GM10248 (cell line): Measurements from ENCODE around the gene DHRS2.

ENCODE experiments used
- CTCF ChIA-PET: fragments of 300-600 bp; sonication (Branson Sonifier 250); formaldehyde crosslinking; extraction: SDS; loops from one replicate; lab custom pipeline; 2021; ENCODE audit warnings: antibody characterized with exemption; lab: Yijun Ruan, JAX
- POLR2A ChIA-PET: fragments of 350-650 bp; sonication (Branson Sonifier 250); formaldehyde crosslinking; extraction: SDS; loops from one replicate; lab custom pipeline; 2020; ENCODE audit warnings: antibody characterized with exemption; lab: Yijun Ruan, JAX
- DNase-seq: peaks from one replicate; pipeline ENCODE4 v3.0.0; 2012; ENCODE audit errors: extremely low spot score
- CTCF ChIP-seq: IDR thresholded peaks from 2 replicates; pipeline ENCODE4 v1.5.1; 2012; ENCODE audit warnings: mild to moderate bottlenecking, low read depth; ENCODE audit errors: extremely low read depth, missing control alignments, control extremely low read depth

DHRS2 gene

DNA sequence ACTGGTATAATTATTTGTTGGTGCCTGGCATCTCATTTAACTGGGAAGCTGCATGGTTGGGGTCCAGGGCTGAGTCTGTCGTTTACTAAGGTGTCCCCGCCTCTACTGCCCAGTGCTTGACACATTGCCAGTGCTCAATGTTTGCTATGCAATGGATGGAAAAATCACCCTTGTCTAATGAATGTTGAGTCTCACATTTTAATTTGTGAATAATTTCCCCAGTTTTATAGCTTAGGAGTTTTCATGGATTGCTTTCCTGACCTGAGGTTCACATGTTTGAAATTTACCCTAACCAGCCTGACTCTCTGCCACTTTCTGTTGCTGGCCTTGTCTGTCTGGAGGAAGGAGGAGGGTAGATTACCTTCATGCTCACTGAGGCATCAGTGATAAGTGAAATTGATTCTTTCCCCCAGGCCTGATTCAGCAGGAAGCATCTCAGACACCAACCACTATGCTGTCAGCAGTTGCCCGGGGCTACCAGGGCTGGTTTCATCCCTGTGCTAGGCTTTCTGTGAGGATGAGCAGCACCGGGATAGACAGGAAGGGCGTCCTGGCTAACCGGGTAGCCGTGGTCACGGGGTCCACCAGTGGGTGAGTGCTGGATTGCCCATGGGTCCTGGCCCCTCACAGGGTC is 2.4 kb downstream of the DHRS2 start:
- CTCF ChIA-PET = interaction anchor here (0.9 kb wide), 1 partner anchor 50 kb away, joined by 3 read pairs; no protein-coding TSS in a partner anchor

GRCh38 chr14:23639048-23639890 is 3.1 kb downstream of the DHRS2 start:
- TF ChIP-seq CTCF = no peak
- ChIA-PET CTCF (interaction anchor here (1.3 kb wide), 1 partner anchor 291 kb away, joined by 5 read pairs; no protein-coding TSS in a partner anchor), POLR2A (no interaction called here)

More for the DNA sequence above, 2.4 kb downstream of the DHRS2 start:
- POLR2A ChIA-PET = no interaction called here
- TF ChIP-seq CTCF = no peak
- DNase-seq = peak; percentile 3

DNA sequence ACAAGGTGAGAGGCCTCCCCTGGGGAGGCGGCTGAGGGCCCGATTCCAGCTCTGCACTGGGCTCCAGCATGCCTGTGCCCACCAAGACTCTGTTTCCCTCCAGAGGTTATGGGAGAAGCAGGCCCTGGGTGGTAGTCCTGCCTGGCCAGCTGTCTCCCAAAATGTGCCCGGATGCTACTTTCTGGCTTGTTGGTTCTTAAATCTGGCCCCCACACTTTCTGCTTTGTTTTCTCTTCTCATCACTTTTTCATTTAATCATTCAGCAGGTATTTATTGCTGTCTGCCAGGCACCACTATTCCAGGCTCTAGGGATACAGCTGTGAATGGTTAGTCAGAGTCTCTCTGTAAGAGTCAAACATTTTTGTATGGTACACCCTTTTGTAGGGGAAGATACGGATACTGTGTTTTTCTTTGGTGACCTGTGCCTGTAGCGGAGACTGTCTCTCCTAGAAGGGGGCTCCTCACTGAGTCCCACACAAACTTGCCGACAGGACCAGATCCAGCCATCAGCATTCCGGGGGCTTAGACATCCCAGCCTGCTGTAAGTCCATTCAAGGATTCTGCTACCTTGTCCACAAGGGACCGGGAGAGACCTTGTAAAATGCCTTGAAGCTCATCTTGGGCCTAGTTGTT is 3.8 kb downstream of the DHRS2 start:
- TF ChIP-seq CTCF = no peak
- DNase-seq = peak; percentile 3
- ChIA-PET POLR2A (interaction anchor here (0.5 kb wide), 1 partner anchor 102 kb away, joined by 8 read pairs; no protein-coding TSS in a partner anchor), CTCF (interaction anchor here (0.7 to 3.0 kb wide), 8 partner anchors 8 to 290 kb away, joined by 3 to 62 read pairs (median 4); no protein-coding TSS in a partner anchor)

More at GRCh38 chr14:23639048-23639890, 3.1 kb downstream of the DHRS2 start:
- DNase-seq = peak; percentile 10

- DNase-seq = peak; percentile 2
- CTCF ChIA-PET = interaction anchor here (0.7 to 3.0 kb wide), 8 partner anchors 8 to 290 kb away, joined by 3 to 62 read pairs (median 4); no protein-coding TSS in a partner anchor
- POLR2A ChIA-PET = interaction anchor here (0.5 kb wide), 1 partner anchor 102 kb away, joined by 8 read pairs; no protein-coding TSS in a partner anchor
- TF ChIP-seq CTCF = no peak
These were observed 4.5 kb downstream of the DHRS2 start for GRCh38 chr14:23640524-23641141.

GRCh38 chr14:23641180-23641914 is 5.2 kb downstream of the DHRS2 start:
- TF ChIP-seq CTCF = no peak
- POLR2A ChIA-PET = no interaction called here
- peak; percentile 4 for DNase-seq
- CTCF ChIA-PET = interaction anchor here (0.8 to 3.0 kb wide), 10 partner anchors 9 to 270 kb away, joined by 3 to 62 read pairs (median 3); no protein-coding TSS in a partner anchor
